Stimulated activated CD4-positive, alpha-beta T cell treated with anti-CD3 and anti-CD28 coated beads, TNF-alpha, amount 100 ng/mL, for 1 hour (primary cell): ENCODE data around the gene PSTPIP1.

Source experiments
- DNase-seq, 3 donors: peaks; one replicate each; pipeline ENCODE4 v3.0.0-alpha.2; 2020; ENCODE audit warnings: low read depth in 3 of 3, low spot score in 1 of 3

PSTPIP1 gene

GRCh38 chr15:76998663-76999285 lies 3.8 kb downstream of the PSTPIP1 start:
- DNase-seq: no peak

- DNase-seq: no peak
Observed at GRCh38 chr15:76999996-77000395, 5.1 kb downstream of the PSTPIP1 start.

- no peak for DNase-seq
Observed at GRCh38 chr15:77001351-77001750, 6.4 kb downstream of the PSTPIP1 start.

DNA sequence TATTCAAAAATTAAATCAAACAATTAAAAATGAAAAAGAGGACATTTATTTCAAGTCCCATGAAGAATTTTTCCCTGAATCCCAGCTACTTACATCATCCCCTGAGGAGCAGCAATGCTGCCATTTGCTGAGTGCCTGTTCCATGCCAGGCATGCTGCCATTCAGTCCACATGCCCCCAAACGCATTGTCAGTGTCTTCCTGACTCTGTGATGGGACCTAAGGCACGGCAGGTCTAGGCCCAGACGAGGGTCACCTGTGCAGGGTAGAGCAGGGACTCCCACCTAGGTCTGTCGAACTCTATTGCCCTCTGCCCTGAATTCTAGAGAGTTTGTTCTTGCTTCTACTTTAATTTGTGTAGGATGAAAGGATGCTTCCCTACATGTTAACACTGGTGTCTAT lies 7.0 kb downstream of the PSTPIP1 start:
- DNase-seq: no peak

GRCh38 chr15:77002436-77002835 lies 7.5 kb downstream of the PSTPIP1 start:
- DNase-seq: no peak

DNA sequence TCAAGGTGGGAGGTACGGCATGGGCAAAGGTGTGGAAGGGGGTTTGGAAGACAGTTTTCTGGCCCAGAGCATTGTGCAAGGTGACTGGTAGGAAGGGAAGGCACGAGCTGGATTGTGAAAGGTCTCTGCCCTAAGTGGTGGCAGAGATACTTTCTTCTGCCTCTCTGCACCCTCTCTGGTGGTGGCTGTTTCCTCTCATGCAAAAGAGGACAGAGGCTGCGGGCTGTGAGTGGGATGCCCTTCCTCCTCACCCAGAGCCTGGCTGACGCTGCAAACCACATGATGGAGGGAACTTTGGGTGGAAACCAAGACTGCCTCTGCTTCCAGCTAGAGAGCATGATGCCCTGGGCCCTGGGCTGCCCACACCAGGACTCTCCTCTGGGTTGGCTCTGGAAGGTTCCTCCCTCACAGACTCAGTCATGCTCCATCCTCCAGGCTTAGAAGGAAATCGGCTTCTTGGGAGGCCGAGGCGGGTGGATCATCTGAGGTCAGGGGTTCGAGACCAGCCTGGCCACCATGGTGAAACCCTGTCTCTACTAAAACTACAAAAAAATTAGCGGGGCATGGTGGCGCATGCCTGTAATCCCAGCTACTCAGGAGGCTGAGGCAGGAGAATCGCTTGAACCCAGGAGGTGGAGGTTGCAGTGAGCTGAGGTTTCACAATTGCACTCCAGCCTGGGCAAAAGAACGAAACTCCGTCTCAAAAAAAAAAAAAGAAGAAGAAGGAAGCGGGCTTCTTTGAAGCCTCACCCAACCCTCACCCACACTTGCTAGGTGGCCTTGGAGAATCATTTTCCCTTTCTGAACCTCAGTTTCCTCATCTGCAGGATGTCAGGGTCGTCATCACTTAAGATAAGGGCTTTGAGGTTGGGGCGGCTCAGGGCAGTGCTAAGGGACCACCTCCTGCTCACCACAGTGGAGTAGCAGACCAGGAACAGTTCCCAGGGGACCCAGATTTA lies 8.3 kb downstream of the PSTPIP1 start:
- DNase-seq: peak in 1 of 3 donors; percentile 44

GRCh38 chr15:77004189-77004588 lies 9.3 kb downstream of the PSTPIP1 start:
- DNase-seq: no peak

DNA sequence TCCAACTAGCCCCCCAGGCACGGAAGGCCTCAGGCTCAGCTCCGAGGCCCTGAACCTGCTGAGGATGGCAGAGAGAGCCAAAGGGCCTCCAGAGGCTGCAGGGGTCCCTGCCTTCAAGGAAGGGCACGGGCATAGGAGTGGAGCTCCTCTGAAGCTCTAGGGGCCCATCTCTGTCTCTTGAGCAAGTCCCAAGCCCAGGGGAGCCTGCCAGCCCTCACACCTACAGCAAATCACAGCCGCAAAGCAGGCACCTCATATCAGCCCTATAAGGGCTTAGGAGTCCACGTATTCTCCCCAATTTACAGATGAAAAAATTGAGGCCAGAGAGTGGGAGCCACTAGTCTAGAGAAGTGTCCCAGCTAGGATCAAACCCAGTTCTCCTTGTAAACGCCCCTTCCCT lies 14.2 kb downstream of the PSTPIP1 start:
- no peak for DNase-seq

DNA sequence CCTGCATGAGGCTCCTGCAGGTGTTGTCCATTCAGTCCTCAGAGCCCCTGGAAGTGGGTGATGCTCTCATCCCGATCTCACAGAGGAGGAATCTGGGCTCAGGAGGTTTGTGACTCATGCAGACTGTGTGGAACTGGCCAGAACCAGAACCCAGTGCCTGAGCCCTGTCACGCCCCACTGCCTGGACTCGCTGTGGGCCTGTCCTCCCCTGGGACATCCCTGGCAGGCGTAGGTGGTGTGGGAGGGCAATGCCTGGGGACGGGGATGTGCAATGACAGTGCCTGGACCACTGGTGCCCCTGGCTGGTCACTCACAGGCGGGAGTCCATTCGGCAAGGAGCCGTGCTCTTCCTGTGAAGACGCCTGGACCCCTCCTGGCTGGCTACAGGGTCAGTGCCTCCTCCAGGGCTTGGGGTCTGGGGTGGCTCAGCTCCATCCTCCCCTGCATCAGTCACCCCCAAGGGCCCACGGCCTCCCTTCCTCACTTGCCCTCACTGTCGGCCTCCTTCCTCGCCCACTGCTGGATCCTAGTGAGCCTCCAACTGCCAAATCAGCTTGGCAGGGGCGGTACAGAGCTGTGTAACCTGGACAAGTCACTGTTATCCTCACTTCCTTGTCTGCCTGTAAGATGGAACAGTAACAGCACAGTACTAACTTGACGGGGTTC lies 14.9 kb downstream of the PSTPIP1 start:
- DNase-seq: no peak

DNA sequence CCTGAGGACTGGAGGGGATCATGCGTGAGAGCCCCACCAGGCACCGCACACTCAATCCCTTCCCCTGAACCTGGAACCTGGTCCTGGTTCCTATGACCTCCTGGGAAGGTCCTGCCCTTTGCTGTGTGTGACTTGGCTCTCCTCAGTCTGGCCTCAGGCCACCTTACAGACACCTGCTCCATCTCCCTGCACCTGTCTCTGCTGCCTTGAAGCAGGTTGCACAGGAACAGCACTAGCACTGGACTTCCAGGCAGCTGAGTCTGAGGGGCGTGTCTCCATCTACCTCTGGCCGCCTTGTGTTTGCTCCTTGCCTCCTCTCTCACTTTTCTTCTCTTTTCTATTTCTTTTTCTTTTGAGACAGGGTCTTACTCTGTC lies 15.4 kb downstream of the PSTPIP1 start:
- DNase-seq: no peak

GRCh38 chr15:77010857-77011256 lies 15.9 kb downstream of the PSTPIP1 start:
- DNase-seq: no peak

DNA sequence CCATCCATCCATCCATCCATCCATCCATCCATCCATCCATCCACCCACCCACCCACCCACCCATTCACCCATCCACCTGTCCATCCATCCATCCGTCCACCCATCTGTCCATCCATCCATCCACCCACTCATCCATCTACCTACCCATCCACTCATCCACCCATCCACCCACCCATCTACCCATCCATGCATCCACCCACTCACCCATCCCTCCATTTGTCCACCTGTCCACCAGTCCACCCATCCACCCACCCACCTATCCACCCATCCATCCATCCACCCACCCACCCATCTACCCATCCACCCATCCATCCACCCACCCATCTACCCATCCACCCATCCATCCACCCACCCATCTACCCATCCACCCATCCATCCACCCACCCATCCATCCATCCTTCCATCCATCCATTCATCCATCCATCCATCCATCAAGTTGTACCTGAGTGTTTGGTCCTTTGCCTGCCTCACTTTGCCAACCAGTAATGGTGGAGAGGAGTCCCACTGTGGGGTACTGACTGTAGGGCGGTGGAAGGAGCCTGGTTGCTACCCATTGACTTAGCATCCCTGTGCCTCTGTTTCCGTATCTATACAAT lies 17.3 kb downstream of the PSTPIP1 start:
- DNase-seq: no peak

GRCh38 chr15:77012868-77013267 lies 17.9 kb downstream of the PSTPIP1 start:
- no peak for DNase-seq

- peak; percentile 66 to 80 (median 77) for DNase-seq
Observed at GRCh38 chr15:77013776-77014131, 18.8 kb downstream of the PSTPIP1 start.

DNA sequence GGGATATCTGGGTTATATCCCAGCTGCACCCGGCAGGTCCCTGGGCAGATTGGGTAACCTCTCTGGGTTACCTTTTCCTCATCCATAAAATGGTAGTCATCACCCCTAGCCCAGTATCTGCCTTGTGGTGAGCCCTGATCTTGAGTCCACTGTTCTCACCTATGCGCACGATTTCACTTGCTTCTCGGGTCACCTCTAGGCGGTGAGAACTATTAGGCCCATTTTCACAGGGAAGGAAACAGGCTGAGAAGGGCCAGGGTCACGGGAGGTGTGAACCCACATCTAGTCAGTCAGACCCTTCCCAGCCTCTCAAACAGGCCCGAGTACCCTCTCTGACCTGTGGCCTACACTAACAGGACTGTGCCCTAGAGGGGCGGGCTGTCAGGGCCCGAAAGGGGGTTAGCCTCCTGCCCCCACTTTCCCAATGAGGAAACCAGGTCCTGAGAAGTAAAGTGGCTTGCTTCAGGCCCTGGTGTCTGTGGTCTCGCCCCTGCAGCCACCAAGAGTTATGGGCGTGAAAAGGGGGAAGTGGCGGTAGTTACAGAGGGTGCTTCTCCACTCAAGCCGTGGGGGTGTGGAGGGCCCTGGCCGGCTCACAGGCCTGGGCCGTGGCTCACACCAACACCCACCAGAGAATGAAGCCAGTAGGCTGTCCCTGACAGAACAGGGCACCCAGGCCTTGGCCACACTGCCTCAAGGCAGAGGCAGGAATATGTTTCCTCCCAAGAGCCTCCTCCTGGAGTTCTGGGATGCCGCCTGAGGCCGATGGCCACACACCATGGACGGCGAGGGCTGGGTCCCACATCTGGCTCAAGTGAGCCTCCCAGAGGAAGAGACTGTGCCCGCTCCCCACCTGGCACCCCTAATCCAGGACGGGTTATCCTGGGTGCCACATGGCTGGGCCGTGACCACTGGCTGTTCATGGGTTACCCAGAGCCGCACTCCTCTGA lies 19.5 kb downstream of the PSTPIP1 start:
- DNase-seq: no peak

GRCh38 chr15:77015646-77016320 lies 20.9 kb downstream of the PSTPIP1 start:
- DNase-seq: no peak

DNA sequence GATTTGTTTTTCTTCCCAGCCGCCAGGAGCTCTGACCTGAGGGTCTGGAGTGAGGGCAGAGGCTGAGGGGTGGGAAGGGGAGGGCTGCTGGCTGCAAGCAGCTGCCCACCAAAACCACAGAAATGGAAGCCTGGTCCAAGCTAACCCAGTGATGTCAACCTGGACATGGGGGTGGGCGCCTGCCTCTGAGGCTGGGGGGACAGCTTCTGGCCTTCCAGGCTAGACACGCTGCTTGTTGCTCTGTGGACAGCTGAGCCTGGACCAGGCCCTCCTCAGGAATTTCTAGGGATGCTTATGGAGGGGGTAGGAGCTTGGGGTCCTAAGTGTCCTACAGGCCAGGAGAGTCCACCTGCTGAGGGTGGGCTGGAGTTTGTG lies 21.4 kb downstream of the PSTPIP1 start:
- DNase-seq: no peak

- no peak for DNase-seq
Observed at GRCh38 chr15:77017091-77017660, 22.2 kb downstream of the PSTPIP1 start.
